ENCODE results near the gene GRK5.

The GRK5 gene

GRCh38 chr10:119347181-119347974 lies 140.0 kb downstream of the GRK5 start:
- no peak for DNase-seq

GRCh38 chr10:119348106-119348505 lies 140.7 kb downstream of the GRK5 start:
- DNase-seq, result no peak

GRCh38 chr10:119348516-119349240 lies 141.3 kb downstream of the GRK5 start:
- no peak for DNase-seq

DNA sequence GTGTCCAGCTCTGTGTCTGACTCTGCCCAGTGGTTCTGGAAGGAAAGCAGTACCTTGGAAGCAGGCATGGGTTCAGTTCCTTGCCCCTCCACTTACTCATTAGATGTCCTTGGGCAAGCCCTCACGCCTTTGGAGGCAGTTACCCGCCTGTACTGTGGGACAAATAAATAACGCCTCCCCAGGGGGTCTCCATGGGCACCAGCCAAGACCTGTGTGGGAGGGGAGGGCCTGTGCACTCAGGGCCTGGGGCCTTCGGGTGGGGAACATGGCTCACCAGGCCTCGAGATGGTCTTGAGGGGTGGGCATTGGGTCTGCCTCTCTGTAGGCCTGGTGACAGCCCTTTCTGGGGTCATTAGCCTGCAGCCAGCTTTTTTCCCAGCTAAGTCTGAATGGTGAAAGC lies 142.0 kb downstream of the GRK5 start:
- no peak for DNase-seq

DNA sequence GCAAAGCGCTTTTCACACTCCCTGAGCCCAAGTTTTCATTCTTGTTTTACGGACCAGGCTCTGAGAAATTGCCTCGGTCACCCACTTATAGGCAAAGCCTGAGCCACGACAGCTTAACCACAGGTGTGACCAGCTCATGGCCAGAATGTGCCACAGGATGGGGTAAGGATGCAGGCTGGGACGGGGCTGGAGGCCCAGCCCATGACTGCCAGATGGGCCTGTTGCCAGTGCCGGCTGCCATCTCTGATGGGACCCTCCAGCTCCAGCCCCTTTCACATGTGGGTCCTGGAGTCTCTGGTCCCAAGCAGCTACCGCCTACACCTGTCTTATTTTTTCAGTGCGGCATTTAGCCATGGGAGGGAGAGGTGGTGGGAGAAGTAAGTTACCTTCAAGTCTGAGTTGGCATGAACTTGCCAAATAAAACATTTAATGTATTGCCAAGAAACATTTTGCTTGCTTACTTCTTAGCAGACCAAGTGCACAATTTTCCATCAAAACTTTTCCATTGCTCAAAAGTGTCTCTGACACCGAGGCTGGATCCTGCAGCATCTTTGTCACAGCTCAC lies 142.6 kb downstream of the GRK5 start:
- DNase-seq, result no peak

- no peak for DNase-seq
Observed at GRCh38 chr10:119350502-119351097, 143.2 kb downstream of the GRK5 start.

DNA sequence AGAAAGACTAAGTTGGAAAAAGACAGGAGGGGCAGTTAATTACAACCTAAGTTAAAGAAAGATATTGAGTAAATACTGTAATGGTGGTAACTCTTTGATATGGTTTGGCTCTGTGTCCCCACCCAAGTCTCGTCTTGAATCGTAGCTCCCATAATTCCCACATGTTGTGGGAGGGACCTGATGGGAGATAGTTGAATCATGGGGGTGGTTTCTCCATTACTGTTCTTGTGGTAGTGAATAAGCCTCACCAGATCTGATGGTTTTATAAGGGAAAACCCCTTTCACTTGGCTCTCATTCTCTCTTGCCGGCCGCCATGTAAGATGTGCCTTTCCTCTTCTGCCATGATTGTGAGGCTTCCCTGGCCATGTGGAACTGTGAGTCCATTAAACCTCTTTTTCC lies 143.8 kb downstream of the GRK5 start:
- no peak for DNase-seq

DNA sequence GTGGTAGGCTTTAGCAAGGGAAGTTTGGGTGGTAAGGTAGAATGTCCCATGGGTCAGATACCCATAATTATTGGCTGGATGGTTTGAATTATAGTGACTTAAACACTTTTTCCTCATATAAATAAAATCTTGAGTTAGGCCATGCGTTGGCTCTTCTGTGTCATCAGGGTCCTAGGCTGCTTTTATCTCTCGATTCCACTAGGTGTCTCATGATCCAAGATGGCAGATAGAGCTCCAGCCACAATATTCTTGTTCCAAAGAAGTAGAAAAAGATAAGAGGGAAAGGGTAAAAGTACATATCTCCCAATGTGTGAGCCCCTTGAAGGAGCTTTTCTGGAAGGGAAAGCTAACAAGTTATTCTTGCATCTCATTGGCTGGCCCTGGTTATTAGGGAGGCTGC lies 144.7 kb downstream of the GRK5 start:
- no peak for DNase-seq

GRCh38 chr10:119352807-119353206 lies 145.4 kb downstream of the GRK5 start:
- no peak for DNase-seq

GRCh38 chr10:119353421-119353820 lies 146.1 kb downstream of the GRK5 start:
- no peak for DNase-seq

DNA sequence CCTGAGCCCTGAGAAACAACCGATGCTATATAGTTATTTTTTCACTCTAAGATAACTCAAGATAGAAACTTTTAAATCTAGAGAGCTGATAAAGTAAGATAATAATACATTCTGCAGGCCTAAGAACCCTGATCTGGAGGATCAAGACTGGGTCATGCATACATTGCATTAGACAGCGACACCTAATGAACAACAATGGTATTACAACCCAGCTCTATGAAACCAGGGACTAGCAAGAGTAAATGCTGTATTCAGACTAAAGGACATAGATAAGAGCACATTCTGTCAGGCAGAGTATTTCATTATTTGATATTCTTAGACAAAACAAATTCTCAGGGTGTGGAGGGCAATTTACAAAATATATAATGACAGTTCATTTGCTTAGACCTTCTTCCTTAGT lies 148.6 kb downstream of the GRK5 start:
- no peak for DNase-seq

DNA sequence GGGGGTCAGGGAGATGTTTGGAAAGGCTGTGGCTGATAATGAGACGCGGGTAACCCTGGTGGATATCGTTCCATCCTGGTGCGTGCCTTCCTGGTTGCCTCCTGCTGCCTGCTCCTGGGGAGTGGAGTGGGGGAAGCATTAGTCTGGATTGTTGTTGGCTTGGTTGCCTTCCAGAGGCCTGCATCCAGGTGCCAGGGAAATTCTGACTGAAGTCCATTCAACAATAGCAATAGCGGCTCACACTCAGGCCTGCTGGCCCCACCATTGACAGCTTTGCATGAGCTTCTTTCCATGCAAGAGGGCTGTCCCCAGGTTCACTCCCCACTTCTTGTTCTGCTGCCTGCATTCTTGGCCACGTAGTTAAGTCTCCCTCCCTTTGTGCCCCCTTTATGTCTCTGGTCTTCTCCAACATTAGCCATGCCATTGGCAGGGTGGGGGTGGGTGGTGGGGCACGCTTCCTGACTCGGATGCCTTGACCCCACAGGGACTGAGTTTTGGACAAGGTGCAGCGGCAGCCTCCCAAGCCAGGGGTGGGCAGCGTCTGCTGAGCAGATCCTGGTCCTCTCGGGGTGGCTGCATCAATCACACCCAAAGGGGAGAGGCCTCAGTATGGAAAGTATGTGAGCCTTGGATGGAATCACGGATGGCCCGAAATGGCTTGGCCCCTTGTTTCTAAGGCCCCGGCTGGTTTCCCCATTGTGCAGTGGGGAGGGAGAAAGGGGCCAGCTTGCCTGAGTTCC lies 150.2 kb downstream of the GRK5 start:
- DNase-seq, result no peak

DNA sequence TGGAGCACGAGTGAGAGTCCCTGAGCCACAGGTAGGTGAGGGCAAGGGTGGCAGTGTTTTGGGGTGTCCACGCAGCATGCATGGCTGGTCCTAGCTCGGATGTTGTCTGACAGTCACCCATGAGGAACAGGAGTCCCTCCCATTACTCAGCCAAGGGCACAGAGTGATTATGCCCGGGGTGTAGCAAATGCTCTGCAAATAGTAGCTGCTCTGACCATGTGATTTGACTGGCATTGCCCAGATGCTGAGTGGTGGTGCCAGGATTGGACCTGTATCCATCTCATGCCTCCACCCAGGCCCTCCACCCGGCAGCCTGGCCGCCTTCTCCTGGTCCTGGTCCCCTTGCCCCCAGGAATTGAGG lies 150.8 kb downstream of the GRK5 start:
- DNase-seq, result no peak

DNA sequence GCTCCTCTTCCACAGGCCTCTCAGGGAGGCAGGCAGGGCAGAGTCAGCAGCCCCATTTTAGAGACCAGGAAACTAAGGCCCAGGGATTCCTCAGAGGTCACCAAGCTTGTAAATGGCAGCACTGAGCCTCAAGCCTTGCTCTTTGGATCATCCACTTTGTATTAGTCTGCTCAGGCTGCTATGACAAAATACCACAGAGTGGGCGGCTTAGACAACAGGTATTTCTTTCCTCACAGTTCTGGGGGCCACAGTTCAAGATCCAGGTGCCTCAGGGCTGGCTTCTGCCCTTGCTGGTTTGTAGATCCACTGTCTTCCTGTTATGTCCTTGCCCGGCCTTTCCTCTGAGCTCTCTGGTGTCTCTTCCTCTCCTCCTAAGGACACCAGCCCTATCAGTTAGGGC lies 151.2 kb downstream of the GRK5 start:
- no peak for DNase-seq

DNA sequence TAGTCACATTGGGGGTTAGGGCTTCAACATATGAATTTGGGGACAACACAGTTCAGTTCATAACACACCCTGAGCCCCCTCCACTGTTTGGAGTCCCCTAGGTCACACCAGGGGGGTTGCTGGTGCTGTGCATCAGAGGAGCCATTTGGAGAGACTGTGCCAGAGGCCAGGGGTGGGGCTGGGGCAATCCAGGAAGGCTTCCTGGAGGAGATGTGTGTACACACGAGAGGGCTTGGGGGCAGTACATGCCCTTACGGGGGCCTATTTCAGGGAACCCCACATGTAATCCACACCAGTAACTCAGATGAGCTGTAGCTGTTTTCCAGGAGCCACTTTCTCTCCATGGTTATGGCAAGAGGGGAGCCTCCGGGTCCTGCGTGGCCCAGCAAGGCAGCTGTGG lies 151.7 kb downstream of the GRK5 start:
- DNase-seq, result no peak

DNA sequence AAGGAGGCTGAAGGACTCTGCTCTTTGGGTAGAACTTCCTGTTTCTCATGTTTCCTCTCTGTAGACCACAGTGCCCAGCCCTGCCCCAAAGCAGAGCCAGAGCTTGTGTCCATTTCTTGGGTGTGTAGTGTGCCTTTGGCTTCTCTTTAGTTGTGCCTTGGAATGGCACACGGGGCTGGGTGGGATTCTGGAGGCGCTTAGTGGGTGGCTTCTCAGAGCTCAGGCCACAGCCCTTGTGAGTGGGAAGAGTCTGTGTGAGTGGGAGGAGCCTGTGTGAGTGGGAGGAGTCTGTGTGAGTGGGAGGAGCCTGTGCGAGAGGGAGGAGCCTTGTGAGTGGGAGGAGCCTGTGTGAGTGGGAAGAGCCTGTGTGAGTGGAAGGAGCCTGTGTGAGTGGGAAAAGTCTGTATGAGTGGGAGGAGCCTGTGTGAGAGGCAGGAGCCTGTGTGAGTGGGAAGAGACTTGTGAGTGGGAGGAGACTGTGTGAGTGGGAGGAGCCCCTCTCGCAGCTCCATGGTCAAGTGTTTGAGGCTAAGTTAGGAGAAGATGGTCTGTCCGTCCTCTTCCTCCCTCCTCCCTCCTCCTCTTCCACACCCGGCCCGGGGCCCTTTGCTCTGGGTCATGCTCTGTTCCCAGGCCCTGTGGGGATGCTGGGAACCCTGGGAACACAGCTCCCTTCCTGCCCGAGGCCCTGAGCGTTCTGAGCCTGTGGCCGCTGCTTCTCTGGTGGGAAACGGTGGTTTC lies 153.0 kb downstream of the GRK5 start:
- no peak for DNase-seq

DNA sequence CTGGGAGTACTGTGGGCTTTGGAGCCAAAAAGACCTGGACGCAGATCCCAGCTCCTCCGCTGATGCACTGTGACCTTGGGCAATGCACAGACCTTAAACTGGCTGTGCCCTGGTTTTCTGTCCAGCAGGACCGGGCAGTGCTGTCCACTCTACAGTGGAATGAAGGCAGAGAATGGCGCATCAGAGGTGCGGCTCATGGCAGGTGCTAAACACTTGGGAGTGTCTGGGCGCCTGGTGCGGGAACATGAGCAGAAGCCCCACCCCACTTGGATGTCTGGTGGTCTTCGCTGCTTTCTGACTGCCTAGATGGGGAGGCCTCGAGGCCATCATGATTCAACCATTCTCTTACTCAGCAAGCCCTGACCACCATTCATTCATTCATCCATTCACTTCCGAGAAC lies 153.7 kb downstream of the GRK5 start:
- no peak for DNase-seq

GRCh38 chr10:119362122-119362521 lies 154.8 kb downstream of the GRK5 start:
- no peak for DNase-seq

DNA sequence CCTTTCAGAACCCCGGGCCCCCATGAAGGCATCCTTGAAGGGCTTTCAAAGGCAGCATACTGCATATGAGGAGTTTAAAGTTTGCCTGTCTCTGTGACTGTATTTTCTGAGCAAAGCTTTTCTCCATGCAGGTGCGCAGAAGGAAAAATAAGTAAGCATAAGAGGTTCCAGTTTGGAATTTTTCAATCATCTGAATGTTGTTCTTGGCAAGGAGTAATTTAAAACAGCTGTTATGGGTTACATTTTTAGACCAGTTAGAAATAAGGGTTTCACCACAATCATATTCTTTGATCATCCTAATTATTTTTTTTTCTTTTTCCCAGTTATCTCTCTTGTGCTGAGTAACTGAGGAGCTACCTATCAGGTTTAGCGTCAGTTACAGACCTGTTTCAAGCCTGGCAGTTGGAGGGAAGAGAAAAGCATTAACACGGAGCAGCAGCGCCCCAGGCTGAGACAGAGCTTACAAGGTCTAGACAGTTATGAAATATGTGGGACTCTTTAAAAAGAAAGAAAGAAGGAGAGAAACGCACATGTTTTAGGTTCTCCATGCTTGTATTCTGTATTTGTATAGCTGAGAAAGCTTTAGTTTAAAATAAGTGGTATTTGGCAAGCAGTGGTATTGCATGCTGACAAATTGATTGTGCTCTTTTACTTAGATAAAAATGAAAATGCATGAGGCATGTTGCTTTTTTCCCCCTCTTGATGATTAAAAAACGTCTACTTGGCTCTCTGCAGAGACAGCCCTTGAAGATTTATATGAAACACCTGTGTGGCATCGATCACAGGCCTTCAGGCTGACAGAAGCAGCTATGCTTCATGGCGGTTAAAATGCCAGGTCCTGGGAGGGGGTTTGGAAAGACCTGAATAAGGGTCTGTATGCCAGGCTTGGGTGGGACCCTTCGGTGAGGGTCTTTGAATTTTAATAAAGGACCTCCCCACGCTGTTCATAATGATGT lies 157.6 kb downstream of the GRK5 start:
- no peak for DNase-seq

DNA sequence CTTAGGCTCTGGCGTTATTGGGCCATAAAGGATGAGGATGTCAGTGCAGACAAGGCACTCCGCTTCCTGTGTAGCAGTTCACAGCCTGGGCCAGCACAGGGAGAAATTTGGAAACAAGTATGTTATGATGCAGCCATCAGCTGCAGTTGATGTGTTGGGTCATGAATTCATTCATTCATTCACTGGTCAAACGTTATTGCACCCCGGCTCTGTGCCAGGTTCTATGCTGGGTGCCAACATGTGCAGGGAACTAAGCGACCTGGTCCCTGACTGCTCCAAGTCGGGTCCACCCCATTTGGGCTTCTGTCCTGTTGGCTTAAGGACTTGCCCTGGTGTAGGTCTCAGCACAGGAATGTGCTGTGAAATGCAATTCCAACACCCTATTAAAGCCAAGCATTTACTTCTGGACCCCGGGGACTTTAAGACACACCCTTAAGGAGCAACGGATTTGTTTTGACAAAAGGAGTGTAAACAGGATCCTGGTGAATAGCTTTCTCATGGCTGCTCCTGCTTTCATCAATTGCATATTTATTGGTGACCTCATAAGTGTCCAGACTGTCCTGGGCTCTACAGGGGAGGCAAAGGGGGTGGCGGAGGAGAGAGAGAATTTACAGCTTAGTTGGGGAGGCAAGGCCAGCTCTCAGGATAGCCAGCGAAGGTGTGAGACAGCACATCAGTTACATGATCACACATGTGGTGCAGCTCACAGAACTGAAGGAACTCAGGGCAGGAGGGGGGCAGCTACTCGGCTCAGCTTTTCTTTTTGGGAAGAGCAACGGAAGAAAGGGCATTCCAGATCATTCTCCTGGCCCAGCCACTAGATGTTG lies 158.6 kb downstream of the GRK5 start:
- no peak for DNase-seq
